GM12873 (cell line): ENCODE measurements around the gene APBB2.

Source experiments
- TF ChIP-seq, protein P1 (sequence below): IDR thresholded peaks from 2 replicates; pipeline ENCODE4 v1.5.1; 2012; ENCODE audit warnings: low read depth, mild to moderate bottlenecking, moderate library complexity, low read length, control low read depth; ENCODE audit not compliant: insufficient read depth; ENCODE audit errors: missing control alignments

Gene APBB2

DNA sequence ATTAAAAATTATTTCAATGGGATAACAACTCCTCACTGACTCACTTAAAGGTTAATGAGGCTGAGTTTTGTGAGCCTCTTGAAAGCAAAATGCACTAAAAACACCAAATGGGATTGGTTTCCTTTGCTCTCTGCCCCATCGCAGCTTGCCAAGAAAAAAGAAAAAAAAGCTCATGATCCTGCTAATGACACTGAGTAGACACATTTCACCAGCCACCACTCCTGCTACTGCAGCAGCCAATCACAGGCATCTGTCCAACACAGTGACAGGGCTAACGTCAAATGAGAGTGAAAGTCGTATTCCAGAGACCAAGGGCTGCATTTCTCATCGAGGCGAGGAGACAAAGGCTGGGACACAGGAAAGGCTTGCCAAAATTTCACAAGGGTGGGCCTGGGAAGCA, 5.2 kb downstream of the APBB2 start:
- TF ChIP-seq, protein P1, sequence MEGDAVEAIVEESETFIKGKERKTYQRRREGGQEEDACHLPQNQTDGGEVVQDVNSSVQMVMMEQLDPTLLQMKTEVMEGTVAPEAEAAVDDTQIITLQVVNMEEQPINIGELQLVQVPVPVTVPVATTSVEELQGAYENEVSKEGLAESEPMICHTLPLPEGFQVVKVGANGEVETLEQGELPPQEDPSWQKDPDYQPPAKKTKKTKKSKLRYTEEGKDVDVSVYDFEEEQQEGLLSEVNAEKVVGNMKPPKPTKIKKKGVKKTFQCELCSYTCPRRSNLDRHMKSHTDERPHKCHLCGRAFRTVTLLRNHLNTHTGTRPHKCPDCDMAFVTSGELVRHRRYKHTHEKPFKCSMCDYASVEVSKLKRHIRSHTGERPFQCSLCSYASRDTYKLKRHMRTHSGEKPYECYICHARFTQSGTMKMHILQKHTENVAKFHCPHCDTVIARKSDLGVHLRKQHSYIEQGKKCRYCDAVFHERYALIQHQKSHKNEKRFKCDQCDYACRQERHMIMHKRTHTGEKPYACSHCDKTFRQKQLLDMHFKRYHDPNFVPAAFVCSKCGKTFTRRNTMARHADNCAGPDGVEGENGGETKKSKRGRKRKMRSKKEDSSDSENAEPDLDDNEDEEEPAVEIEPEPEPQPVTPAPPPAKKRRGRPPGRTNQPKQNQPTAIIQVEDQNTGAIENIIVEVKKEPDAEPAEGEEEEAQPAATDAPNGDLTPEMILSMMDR, result no peak

DNA sequence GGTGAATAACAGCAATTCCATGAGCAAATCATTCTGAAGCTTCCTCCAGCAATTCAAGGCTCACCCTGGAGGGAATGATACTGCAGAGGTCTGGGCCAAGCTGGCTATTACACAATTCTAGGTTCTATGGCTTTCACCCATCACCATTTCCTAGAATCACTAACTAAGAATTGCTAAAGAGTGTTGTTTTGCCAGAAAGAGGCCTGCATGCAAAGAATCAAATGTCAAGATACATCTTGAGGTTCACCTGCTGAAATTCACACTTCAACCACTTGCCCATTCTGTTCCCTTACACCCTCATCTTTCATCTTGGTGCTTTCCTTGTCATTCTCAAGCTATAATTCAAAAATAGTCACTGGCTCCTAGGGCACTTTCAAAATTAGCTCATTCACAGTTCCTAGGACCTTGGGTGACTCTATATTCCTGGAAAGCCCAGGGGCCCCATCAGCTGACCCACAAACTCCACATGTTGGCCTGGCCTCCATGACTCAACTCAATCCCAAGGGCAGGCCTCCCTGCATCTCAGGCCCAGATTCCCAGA, 7.0 kb downstream of the APBB2 start:
- TF ChIP-seq, protein P1, result no peak

DNA sequence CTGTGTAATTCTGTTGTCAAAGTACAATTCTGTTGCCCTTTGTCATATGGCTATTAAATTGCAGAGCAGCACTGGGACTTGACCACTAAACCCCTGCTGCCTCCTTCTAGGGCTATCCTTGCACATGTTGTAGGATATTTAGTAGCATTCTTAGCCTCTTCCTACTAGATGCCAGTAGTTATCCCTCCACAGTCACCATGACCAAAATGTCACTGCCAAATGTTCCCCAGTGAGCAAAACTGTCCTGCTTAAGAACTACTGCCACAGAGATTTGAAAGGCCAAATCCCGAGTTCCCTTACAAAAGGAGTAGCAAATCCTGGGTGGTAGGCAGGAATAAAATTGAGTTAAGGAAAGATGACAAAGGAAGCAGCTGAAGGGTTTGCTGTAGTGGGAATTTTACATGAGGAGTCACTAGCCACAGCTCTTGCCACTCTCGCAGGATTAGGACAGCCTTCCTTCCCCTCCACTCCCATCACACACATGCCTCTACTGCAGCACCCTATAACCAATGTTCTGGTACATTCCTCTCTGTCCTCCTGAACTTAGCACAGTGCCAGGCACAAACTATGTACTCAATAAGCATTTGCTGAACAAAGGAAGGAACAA, 8.4 kb downstream of the APBB2 start:
- TF ChIP-seq, protein P1, result no peak

DNA sequence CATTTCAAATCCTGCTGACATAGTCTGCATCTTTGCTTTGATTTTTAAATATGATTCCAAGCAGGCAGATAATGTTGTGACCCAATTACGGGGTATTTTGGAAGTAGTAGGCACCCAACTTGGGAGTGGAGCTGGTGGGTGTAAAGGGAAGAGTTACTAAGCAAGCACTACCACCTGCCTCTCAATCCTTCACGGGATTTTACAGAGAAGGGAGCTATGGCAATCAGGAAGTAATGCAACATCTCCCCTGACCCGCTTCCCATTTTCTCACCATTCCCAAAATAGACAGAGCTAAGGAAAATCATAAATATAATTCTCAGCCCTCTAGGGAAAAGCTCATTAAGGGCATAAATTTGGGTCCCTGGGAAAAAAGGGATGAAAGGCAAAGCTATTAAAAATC, 9.2 kb downstream of the APBB2 start:
- TF ChIP-seq, protein P1, result no peak

DNA sequence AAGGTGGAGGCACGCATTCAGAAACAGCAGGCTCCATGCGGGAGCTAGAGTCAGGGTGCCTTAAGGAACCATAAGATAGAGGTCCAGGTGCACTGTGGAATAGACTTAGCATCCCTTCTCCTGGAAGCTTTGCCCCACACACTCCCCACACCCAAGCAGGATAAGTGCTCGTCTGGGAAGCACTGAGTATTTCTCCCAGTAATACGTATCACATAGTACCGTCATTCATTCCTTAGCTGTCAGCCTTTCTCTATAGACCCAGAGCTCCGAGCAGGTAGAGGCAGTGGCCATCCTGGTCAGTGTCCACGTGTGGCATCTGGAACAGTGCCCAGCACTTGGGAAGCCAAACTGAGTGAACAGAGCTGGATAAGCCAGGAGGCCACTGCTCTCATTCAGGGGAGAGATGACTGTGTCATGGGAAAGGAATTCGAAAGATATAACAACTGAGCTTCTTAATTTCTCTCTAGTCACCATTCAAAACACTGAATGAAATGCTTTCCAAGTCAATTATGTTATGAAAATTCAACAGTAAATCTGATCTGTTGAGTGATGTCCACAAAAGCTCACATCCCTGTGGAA, 9.9 kb downstream of the APBB2 start:
- TF ChIP-seq, protein P1, result no peak

DNA sequence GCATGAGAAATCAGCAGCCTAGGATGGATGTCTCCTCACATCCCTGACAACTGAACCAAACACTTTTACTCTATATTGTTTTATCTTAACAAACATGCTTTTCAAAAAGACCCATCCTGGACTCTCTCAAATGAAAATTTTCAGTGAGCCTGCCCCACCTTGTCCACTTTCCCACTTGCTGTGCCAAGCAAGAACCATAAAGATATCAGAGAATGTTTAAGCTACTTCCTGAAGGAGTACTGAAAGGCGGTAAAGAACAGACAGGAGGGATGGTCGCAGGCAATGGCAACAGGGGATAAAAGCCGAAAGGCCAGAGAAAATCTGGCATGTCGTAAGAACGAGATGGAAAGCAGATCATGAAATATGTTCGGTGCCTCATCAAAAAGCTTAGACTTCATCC, 10.5 kb downstream of the APBB2 start:
- TF ChIP-seq, protein P1, result no peak

DNA sequence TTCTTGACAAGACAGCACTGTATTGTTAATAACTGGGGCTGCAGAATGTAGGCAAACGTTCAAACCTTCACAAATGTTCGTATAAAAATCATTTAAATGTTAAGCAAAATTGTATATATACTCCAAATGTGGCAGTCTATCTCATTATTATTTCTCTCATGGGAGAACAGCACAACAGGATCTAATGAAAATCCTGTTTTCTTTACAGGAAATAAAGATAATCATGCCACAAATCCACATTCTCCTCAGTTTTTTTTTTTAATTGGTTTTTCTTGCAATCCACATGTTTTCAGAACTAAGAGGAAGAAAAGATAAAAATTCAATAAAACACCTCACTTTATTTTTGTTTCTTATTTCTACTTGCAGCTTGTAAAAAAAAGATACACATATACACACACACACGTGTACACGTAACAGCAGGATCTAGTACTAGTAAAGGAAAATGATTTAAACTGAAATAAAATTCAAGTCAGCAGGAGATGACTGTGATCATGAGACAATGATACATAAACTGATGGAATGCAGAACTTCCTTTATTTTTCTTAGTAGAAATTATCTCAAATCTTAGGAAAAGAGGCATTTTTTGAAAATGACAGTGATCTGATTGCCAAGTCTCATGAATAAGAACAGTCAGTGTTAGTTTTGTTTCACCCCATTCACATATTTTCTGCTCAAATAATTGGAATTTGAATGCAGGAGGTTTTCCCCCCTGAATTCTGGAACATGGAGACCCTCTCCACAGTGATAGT, 11.3 kb downstream of the APBB2 start:
- TF ChIP-seq, protein P1, result no peak
